H54 (cell line): ENCODE measurements around the gene DDX24.
"Not testable (repeated sequence)": the region's sequence is repeated elsewhere in the genome, so short reads cannot be mapped to it uniquely, and the experiment has no call there.

Experiments
- DNase-seq: peaks from one replicate; pipeline ENCODE4 v3.0.0; 2011; ENCODE audit warnings: low spot score, mixed read lengths; ENCODE audit not compliant: insufficient read length
- FAIRE-seq: peaks from 3 replicates; lab custom pipeline; 2011; peaks lifted over from hg19 to GRCh38; lab: Jason Lieb, UNC
- POLR2A ChIP-seq: IDR thresholded peaks from 2 replicates; pipeline ENCODE4 v1.6.1; 2011; ENCODE audit warnings: low read depth, mild to moderate bottlenecking, low read length

DDX24 gene

DNA sequence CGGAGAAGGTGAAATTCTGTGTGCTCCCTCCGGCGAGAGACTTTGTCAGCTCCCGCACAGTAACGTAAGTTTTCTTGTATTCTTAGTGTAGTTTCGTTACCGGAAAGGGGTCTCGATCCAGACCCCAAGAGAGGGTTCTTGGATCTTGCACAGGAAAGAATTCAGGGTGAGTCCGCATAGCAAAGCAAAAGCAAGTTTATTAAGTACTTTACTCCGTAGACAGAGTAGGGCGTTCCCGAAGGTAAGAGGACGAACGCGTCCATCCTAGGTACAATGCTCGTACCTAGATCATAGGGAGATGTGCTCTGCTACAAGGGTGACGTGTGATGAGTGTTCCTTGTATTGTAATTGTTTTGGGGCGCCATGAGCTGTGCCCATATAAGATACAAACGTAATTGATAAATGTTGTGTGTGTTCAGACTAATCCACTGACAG is 401 bp upstream of the DDX24 start:
- no peak for FAIRE-seq

DNA sequence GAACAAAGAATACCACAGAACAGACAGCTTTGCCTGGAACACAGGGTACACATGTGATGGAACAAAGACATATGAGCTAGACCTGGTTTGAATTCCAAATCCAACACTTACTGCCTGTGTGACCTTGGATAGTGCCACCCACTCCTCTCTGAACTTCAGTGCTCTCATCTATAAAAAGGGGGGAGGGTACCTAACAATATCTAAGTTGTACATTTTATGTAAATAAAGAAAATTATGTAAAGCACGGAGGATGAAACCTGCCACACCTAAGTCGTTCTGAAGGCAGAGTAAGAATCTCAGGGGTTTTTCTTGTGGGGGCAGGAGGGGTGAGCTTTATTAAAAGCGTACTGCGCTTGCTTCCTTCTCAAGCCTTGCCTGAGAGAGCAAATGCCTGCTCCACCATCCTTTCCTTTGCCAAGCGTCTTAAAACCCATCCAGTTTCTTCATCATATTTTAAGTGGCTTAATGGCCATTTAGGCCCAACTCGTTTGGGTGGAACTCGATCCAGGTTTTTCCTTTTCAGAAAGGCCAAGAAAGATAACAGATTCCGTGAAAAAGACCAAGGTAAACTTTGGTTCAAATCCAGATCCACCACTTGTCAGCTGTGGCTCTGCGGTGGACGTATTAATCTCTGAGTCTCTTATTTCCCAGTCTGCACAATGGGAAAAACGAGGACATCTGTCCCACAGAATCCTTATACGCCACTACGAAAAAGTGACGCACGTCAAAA is 946 bp downstream of the DDX24 start:
- FAIRE-seq: no peak
- DNase-seq: no peak
- no peak for TF ChIP-seq POLR2A

More for the DNA sequence above, 401 bp upstream of the DDX24 start:
- TF ChIP-seq POLR2A: no peak
- no peak for DNase-seq

DNA sequence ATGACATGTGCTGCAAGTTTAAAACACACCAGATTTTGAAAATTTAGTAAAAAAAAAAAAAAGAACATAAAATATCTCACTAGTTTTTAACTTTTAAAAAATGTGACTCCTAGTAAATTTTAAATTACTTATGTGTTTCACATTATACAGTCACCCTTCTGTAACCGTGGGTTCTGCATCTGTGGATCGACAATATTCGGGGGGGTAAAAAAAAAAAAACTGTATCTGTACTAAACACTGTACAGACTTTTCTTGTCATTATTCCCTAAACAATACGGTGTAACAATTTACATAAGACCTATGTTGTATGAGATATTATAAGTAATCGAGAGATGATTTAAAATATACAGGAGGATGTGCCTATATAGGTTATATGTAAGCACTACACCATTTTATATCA is 3.2 kb downstream of the DDX24 start:
- no peak for TF ChIP-seq POLR2A
- FAIRE-seq: no peak

DNA sequence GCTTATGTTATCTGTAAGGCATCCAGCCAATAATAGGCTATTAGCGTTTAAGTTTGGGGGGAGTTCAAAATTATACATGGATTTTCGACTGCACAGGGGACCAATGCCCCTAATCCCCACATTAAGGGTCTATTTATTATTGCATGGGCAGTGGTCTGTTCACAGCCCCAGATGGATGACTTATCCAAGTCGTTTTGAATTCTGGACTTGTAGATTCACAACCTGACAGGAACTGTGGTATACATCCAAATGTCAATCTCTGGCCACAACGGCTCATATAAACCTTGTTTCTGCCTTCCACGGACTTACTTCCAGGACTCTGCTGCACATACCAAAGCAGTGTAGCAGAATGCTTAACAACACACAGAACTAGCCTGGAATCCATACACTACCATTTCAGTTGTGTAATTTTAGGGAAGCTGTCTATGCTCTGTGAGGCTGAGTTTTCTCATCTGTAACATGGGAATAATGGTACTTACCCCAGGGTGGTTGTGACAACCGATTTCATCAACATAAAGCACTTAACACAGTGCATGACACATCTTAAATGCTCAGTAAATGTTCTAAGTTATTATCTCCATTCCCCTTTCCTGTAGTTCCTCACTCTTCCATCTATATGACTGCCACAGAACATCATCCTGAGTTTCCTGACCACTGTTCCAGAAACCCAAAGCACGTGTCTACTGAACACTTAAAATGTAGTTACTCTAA is 3.7 kb downstream of the DDX24 start:
- DNase-seq (no peak), FAIRE-seq (peak; percentile 41)
- TF ChIP-seq POLR2A: no peak

More for the DNA sequence above, 3.2 kb downstream of the DDX24 start:
- DNase-seq: no peak

DNA sequence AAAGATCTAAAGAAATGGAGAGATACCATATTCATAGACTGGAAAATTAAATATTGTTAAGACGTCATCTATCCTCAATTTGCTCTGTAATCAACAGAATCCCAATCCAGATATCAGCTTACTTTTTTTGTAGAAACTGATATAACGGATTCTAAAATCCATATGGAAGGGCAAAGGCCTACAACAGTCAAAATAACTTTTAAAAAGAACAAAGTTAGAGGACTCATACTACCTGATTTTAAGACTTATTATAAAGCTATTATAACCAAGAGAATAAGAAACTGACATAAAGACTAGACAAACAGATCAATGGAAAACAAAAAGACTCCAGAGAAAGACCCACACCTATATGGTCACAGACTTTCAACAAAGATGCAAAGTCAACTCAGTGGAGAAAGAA is 6.0 kb downstream of the DDX24 start:
- DNase-seq (no peak), FAIRE-seq (no peak)
- TF ChIP-seq POLR2A: no peak

DNA sequence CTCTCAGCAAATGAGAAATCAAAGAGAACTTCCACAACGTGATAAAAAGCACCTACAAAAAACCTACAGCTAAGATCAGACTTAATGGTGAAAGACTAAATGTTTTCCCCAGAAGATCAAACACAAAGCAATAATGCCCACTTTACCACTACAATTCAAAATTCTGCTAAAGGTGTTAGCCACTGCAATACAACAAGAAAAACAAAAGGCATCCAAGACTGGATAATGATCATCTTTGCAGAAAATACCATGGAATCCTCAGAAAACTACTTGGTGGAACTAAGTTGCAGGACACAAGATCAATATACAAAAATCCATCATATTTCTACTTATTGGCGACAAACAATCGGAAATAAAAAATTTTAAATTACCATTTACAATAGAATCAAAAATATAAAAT is 6.5 kb downstream of the DDX24 start:
- no peak for FAIRE-seq
- no peak for DNase-seq
- TF ChIP-seq POLR2A: no peak

DNA sequence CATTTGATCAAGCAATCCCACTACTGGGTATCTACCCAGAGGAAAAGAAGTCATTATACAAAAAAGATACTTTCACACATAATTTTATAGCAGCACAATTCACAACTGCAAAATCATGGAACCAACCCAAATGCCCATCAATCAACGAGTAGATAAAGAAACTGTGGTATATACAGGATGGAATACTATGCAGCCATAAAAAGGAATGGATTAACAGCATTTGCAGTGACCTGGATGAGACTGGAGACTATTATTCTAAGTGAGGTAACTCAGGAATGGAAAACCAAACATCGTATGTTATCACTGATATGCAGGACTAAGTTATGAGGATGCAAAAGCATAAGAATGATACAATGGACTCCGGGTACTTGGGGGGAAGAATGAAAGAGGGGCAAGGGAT is 8.9 kb downstream of the DDX24 start:
- not testable (repeated sequence) for FAIRE-seq, DNase-seq

DNA sequence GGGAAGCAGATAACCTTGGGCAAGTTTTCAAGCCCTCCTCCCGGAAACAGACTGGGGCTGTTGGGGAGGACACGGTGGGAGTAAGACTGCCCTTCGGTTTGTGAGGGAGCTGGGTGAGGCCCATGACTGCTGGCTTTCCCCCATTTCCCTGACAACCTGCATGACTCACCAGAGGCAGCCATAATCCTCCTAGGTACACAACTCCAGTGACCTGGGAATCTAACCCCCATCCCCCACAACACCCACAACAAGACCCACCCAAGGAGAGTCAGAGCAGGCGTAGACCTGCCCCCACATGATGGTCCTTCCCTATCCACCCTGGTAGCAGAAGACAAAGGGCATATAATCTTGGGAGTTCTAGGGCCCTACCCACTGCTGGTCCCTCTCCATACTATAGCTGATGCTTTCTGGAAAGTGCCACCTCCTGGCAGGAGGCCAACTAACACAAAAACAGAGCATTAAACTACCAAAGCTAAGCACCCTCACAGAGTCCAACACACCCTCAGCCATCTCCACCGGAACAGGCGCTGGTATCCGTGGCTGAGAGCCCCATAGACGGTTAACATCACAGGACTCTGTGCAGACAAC is 14.8 kb downstream of the DDX24 start:
- FAIRE-seq: no peak
- no peak for TF ChIP-seq POLR2A
- DNase-seq: no peak

DNA sequence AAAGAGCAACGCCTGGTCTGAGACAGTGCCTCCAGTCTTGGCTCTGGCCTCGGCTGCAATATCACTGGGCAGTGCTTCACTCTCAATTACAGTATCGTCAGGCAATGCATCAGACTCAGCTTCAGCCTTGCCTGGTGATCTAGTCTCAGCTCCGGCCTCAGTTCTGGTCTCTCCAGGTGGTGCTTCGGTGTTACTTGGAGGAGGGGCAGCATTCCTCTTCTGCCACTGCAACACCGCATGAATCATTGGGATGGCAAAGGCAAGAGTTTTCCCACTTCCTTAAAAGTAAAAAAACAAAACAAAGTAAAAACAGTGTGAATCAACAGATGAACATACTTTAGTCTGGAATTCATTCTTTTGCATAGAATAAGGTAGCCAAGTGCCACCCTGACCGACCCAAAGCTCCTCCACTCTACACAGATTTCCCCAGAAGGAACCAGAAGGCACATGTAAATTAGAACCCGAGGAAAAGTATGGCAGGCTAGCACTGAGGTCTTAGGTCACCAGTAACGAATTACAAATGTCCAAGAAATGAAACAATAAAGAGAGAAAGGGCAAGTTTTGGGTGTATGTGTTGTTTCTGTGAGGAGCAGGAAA is 18.6 kb downstream of the DDX24 start:
- DNase-seq (peak; percentile 54), FAIRE-seq (peak; percentile 95)
- TF ChIP-seq POLR2A: no peak

DNA sequence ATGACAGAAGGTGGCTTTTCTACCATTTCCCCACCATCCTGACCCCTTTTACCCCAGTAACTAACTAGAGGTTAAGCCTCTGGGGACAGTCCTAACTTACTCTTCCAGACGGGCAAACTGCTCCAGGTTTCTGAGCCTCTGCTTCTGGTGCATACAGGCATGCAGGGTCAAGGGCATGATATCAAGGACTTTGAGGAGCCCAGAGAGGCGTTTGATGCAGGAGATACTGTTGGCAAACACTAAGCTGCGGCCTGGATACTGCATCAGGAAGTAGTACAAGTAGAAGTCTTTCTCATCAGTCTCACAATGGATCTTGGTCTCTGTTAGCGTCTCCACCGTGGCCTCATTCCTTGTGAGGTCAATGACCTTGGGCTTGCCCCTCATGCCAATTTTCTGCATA is 21.0 kb downstream of the DDX24 start:
- TF ChIP-seq POLR2A: no peak
- no peak for FAIRE-seq
- DNase-seq: no peak

DNA sequence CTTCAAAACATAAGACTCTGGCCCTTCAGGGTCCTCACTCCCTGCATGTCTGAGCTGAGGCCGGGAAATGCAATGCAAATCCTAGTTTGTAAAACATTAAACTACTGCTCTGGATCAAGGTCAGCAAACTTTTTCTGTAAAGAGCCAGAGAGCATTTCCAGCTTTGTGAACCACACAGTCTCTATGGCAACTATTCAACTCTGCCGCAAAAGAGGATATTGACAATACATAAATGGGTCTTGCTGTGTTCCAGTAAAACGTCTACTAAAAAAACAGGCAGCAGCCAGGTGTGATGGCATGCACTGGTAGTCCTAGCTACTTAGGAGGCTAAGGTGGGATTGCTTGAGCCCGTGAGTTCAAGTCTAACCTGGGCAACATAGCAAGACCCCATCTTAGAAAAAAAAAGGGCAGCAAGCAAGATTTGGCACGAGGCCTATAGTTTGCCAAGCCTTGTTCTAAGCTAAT is 22.3 kb downstream of the DDX24 start:
- TF ChIP-seq POLR2A: no peak
- DNase-seq (no peak), FAIRE-seq (no peak)

DNA sequence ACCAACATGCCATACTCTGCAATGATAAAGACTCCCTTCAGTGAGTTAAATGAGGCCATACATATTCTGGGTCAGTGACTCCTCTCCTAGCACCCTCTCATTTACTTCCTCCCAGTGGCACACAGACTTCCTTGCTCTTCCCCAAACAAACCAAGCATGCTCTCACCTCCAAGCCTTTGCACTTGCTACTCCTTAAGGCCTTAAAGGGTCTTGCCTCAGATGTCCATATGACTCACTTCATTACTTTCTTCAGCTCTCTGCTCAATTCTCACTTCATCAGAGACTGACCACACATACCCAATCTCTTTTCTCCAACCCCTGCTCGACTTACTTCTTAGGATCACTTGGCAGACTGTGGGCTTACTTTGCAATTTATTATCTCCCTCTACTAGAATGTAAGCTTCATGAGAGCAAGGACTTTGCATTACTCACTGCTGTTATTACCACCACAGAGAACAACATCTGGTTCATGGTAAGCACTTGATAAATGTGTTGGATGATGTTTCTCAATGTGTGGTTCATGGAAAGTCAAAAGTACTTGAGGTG is 22.8 kb downstream of the DDX24 start:
- TF ChIP-seq POLR2A: no peak
- FAIRE-seq (no peak), DNase-seq (no peak)

DNA sequence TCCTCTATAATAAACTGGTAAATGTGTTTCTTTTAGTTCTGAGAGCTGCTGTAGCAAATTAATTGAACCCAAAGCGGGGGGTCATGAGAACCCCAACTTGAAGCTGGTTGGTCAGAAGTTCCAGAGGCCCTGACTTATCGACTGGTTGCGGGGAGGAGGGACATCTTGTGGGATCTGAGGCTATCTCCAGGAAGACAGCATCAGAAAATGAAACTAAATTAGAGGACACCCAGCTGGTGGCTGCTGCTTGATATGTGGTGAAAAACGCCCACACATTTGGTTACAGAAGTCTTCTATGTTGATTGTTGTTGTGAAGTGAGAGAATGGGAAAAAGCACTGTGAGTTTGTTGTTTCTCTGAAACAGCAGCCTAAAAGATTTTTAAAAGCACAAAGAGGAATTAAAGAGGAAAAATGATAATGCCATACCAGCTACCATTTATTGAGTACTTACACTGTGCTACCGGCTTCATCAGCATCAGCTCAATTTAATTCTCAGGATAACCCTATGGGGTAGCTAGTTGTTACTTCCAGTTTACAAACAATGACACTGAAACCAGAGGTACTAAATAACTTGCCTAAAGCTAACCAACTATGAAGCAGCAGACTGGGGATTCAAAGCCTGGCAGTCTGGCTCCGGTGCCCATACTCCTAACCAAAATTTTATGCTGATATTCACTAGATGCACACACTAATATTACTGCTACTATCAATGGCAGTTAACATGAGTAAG is 24.3 kb downstream of the DDX24 start:
- TF ChIP-seq POLR2A: no peak
- DNase-seq (no peak), FAIRE-seq (no peak)
